ENCODE data around the gene LTA.

- TF ChIP-seq, protein P1, sequence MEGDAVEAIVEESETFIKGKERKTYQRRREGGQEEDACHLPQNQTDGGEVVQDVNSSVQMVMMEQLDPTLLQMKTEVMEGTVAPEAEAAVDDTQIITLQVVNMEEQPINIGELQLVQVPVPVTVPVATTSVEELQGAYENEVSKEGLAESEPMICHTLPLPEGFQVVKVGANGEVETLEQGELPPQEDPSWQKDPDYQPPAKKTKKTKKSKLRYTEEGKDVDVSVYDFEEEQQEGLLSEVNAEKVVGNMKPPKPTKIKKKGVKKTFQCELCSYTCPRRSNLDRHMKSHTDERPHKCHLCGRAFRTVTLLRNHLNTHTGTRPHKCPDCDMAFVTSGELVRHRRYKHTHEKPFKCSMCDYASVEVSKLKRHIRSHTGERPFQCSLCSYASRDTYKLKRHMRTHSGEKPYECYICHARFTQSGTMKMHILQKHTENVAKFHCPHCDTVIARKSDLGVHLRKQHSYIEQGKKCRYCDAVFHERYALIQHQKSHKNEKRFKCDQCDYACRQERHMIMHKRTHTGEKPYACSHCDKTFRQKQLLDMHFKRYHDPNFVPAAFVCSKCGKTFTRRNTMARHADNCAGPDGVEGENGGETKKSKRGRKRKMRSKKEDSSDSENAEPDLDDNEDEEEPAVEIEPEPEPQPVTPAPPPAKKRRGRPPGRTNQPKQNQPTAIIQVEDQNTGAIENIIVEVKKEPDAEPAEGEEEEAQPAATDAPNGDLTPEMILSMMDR (conservative IDR thresholded peaks at IDR 0.05; ENCODE audit: low read length), result no peak
- no peak for TF ChIP-seq EZH2phosphoT487 (IDR thresholded peaks at IDR 0.05; ENCODE audit: borderline replicate concordance, low read depth, low read length)
Measured at GRCh38 chr6:31556307-31556706, 15.8 kb upstream of the LTA start.
